SK-N-SH (cell line): ENCODE results near the gene LGSN. TPM values are rescaled to one million over a fixed set of nuclear protein-coding genes. Genes with fewer than 3 reads are reported as not detected.

Source experiments
- CTCF ChIA-PET: fragments of 300-600, 350-600 bp; formaldehyde crosslinking; extraction: SDS; loops from one replicate; lab custom pipeline; 2021; lab: Yijun Ruan, JAX
- POLR2A ChIA-PET: fragments of 350-600 bp; sonication (Branson Sonifier 250); formaldehyde crosslinking; extraction: SDS; loops from one replicate; lab custom pipeline; 2020; ENCODE audit warnings: antibody characterized with exemption, inconsistent platforms; lab: Yijun Ruan, JAX
- DNase-seq: peaks from one replicate; pipeline ENCODE4 v3.0.0; 2012
- H2AFZ ChIP-seq: fragments of 200-600 bp; sonication (generic); 2 replicates; pipeline ENCODE4 v1.8.1; 2016; ENCODE audit warnings: antibody characterized with exemption, mild to moderate bottlenecking, low read depth
- H3F3A ChIP-seq: fragments of 200-600 bp; sonication (generic); replicated peaks from 2 replicates; pipeline ENCODE3; 2016; ENCODE audit warnings: antibody characterized with exemption, mild to moderate bottlenecking; ENCODE audit not compliant: insufficient read depth
- H3K27ac ChIP-seq, 2 experiments: fragments of 200-500 bp in 1 of 2; fragments of 200-600 bp in 1 of 2; sonication (Bioruptor generic) in 1 of 2; sonication (generic), shearing (Covaris generic) in 1 of 2; 2 replicates each; pipeline versions ENCODE4 v1.5.1 to v1.6.1; 2014 to 2016; ENCODE audit warnings: low read depth in 2 of 2, inconsistent platforms in 1 of 2, low read length in 1 of 2, mild to moderate bottlenecking in 1 of 2, mixed read lengths in 1 of 2
- H3K27me3 ChIP-seq: fragments of 200-600 bp; sonication (generic), shearing (Covaris generic); 2 replicates; pipeline ENCODE4 v1.6.1; 2016; ENCODE audit warnings: mixed run types; ENCODE audit not compliant: insufficient read depth
- H3K36me3 ChIP-seq, 2 experiments: fragments of 200-500 bp in 1 of 2; fragments of 200-600 bp in 1 of 2; sonication (Bioruptor generic) in 1 of 2; sonication (generic) in 1 of 2; replicated peaks in 1 of 2; 2 replicates each; pipeline versions ENCODE3 to v1.5.1; 2014 to 2016; ENCODE audit warnings: low read length in 1 of 2, mild to moderate bottlenecking in 1 of 2; ENCODE audit not compliant: insufficient read depth in 2 of 2, control insufficient read depth in 1 of 2
- H3K4me1 ChIP-seq, 2 experiments: fragments of 200-500 bp in 1 of 2; fragments of 200-600 bp in 1 of 2; sonication (Bioruptor generic) in 1 of 2; sonication (generic), shearing (Covaris generic) in 1 of 2; 2 replicates each; pipeline versions ENCODE4 v1.5.1 to v1.6.1; 2014 to 2016; ENCODE audit warnings: low read depth in 1 of 2, low read length in 1 of 2, mixed run types in 1 of 2; ENCODE audit not compliant: insufficient read depth in 2 of 2, control insufficient read depth in 1 of 2
- H3K4me2 ChIP-seq: fragments of 200-600 bp; sonication (generic), shearing (Covaris generic); 2 replicates; pipeline ENCODE4 v1.6.1; 2017; ENCODE audit warnings: mixed run types
- H3K4me3 ChIP-seq, 2 experiments: fragments of 200-500 bp in 1 of 2; fragments of 200-600 bp in 1 of 2; sonication (Bioruptor generic) in 1 of 2; sonication (generic), shearing (Covaris generic) in 1 of 2; 2 replicates each; pipeline versions ENCODE4 v1.5.1 to v1.8.1; 2014 to 2016; ENCODE audit warnings: low read depth in 2 of 2, inconsistent platforms in 1 of 2, low read length in 1 of 2, mild to moderate bottlenecking in 1 of 2, mixed read lengths in 1 of 2, moderate library complexity in 1 of 2
- H3K79me2 ChIP-seq: fragments of 200-600 bp; sonication (generic); 2 replicates; pipeline ENCODE4 v1.8.1; 2017; ENCODE audit warnings: mild to moderate bottlenecking; ENCODE audit not compliant: insufficient read depth
- H3K9ac ChIP-seq: fragments of 200-600 bp; sonication (generic); 2 replicates; pipeline ENCODE4 v1.6.1; 2017; ENCODE audit warnings: mixed run types
- H3K9me2 ChIP-seq: fragments of 200-600 bp; sonication (generic); 2 replicates; pipeline ENCODE4 v1.6.1; 2017; ENCODE audit warnings: mixed run types
- H3K9me3 ChIP-seq: fragments of 200-600 bp; sonication (generic); 2 replicates; pipeline ENCODE4 v1.6.1; 2017; ENCODE audit warnings: mixed run types, mild to moderate bottlenecking, moderate library complexity
- H4K20me1 ChIP-seq: fragments of 200-600 bp; sonication (generic); 2 replicates; pipeline ENCODE4 v1.6.1; 2017; ENCODE audit warnings: mild to moderate bottlenecking, mixed run types; ENCODE audit not compliant: insufficient read depth
- CHD2 ChIP-seq: fragments of 150-350 bp; IDR thresholded peaks from 2 replicates; pipeline ENCODE4 v1.6.1; 2018; ENCODE audit warnings: low read length; ENCODE audit not compliant: partially characterized antibody
- ELF1 ChIP-seq: IDR thresholded peaks from 2 replicates; pipeline ENCODE4 v1.4.0; 2012
- EZH2phosphoT487 ChIP-seq: fragments of 200-600 bp; sonication (generic); IDR thresholded peaks from 2 replicates; pipeline ENCODE4 v1.6.1; 2017; ENCODE audit warnings: low read depth, mixed run types, mild to moderate bottlenecking, antibody characterized with exemption, moderate library complexity, borderline replicate concordance
- GABPA ChIP-seq: IDR thresholded peaks from 2 replicates; pipeline ENCODE4 v1.4.0; 2012; ENCODE audit warnings: low read depth, mild to moderate bottlenecking
- GATA2 ChIP-seq: sonication (generic); formaldehyde crosslinking; IDR thresholded peaks from 2 replicates; pipeline ENCODE4 v1.5.0; 2020; ENCODE audit warnings: mild to moderate bottlenecking, missing genetic modification reagents
- JUND ChIP-seq: IDR thresholded peaks from 2 replicates; pipeline ENCODE4 v1.4.0; 2012
- MXI1 ChIP-seq: IDR thresholded peaks from 2 replicates; pipeline ENCODE4 v1.6.1; 2012; ENCODE audit warnings: mild to moderate bottlenecking, low read depth, low read length, improper control_type of control experiment
- RAD21 ChIP-seq: IDR thresholded peaks from 2 replicates; pipeline ENCODE4 v1.6.1; 2012; ENCODE audit warnings: mild to moderate bottlenecking, low read length
- RCOR1 ChIP-seq: fragments of 150-350 bp; IDR thresholded peaks from 2 replicates; pipeline ENCODE4 v1.6.1; 2017; ENCODE audit warnings: antibody characterized with exemption, low read length
- RFX5 ChIP-seq: IDR thresholded peaks from 2 replicates; pipeline ENCODE4 v1.6.1; 2012; ENCODE audit warnings: mild to moderate bottlenecking, improper control_type of control experiment, low read length
- SIN3A ChIP-seq: IDR thresholded peaks from 2 replicates; pipeline ENCODE4 v1.6.1; 2012; ENCODE audit warnings: low read depth, mild to moderate bottlenecking, low read length, moderate library complexity, borderline replicate concordance
- TCF12 ChIP-seq: IDR thresholded peaks from 2 replicates; pipeline ENCODE4 v1.4.0; 2012
- YY1 ChIP-seq: IDR thresholded peaks from 2 replicates; pipeline ENCODE4 v1.4.0; 2012; ENCODE audit warnings: low read depth, mild to moderate bottlenecking
- WGBS: methylation state at CpG from one replicate; pipeline ENCODE4 v1.1.6; 2017; ENCODE audit warnings: low lambda C conversion rate; 5-methylcytosine and 5-hydroxymethylcytosine counted together
- polyA plus RNA-seq, 3 experiments: library from polyadenylated mRNA; depleted of rRNA; stranded (reverse); fragments of >200 nt; gene quantifications; 2 replicates each; pipeline ENCODE4 v1.2.3, GENCODE V29; 2012
- TF ChIP-seq, protein P1 (sequence below): IDR thresholded peaks from 2 replicates; pipeline ENCODE4; 2012
- TF ChIP-seq, protein P2 (sequence below): IDR thresholded peaks from 2 replicates; pipeline ENCODE4 v1.4.0; 2012; ENCODE audit warnings: low read depth
- TF ChIP-seq, protein P3 (sequence below): fragments of 200-600 bp; sonication (generic); IDR thresholded peaks from 2 replicates; pipeline ENCODE4 v1.6.1; 2017; ENCODE audit warnings: antibody characterized with exemption, mild to moderate bottlenecking, moderate library complexity

LGSN gene
- polyA plus RNA-seq, 1 of the 3 experiments (the other 2 are of a cell fraction): not detected

DNA sequence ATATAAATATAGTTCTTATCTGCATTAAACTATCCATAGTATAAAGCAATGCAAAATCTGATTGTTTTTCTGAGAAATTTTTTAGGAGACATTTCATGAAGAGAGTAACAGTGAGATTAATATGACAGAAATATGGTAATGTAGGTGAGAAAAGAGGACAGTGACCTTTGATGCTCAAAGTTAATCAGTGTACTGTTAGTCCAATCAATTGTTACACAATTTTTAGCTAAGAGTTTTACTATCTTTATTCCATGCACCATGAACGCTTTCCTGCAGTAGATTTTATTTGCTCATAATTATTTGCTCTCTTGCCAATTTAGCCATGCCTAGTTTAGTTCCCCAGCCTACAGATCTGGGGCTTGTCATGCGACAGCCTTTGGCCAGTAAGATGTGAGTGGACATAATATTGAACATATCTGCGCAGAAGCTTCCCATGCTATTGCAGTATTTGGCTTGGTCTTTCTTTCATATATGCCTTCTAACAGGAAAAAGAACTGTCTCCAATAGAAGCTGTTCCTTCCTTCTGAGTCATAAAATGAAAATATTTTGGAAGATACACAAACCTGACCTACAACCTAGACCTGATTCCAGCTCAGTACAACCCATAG, 69.8 kb downstream of the LGSN start:
- WGBS: 18% methylated on average over 3 of the region's 3 CpGs
- no peak for DNase-seq
- H3K9me2 ChIP-seq: no peaks in the 10 kb centered on the region
- CTCF ChIA-PET: no interaction called here
- no peaks in the 10 kb centered on the region for H3K79me2 ChIP-seq
- POLR2A ChIA-PET: no interaction called here
- no peak overlapping the region for H2AFZ ChIP-seq
- no peak overlapping the region for H3K9ac ChIP-seq
- H3K27me3 ChIP-seq: no peaks in the 10 kb centered on the region
- no peak overlapping the region for H3K4me3 ChIP-seq
- H3K4me2 ChIP-seq: no peak overlapping the region
- no peaks in the 10 kb centered on the region for H3K36me3 ChIP-seq
- no peaks in the 10 kb centered on the region for H3K9me3 ChIP-seq
- H3F3A ChIP-seq: no peaks in the 10 kb centered on the region
- TF ChIP-seq, protein P1, sequence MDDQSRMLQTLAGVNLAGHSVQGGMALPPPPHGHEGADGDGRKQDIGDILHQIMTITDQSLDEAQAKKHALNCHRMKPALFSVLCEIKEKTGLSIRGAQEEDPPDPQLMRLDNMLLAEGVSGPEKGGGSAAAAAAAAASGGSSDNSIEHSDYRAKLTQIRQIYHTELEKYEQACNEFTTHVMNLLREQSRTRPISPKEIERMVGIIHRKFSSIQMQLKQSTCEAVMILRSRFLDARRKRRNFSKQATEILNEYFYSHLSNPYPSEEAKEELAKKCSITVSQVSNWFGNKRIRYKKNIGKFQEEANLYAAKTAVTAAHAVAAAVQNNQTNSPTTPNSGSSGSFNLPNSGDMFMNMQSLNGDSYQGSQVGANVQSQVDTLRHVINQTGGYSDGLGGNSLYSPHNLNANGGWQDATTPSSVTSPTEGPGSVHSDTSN: no peak
- no peaks in the 10 kb centered on the region for H3K4me1 ChIP-seq
- no peaks in the 10 kb centered on the region for H4K20me1 ChIP-seq
- H3K27ac ChIP-seq: no peak overlapping the region

DNA sequence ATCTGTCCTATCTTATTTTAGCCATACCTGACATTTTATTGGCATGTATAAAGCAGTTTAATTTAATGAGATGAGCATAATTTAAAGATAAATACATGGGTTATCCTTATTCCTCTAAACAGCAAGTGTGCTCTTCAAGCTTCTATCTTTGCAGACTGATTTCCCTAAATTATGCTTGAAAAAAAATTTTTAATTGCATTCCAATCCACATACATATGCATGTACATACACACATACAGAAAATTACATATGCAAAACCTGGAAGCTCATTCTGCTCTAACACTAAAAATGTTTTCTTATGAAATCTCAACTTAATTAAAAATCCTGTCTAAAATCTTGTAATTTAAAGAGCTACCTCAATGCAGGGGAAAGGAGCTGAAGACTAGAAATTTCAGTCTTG, 73.2 kb downstream of the LGSN start:
- Histone ChIP-seq H3K79me2 (no peaks in the 10 kb centered on the region), H3K9me3 (no peaks in the 10 kb centered on the region), H3K9me2 (no peaks in the 10 kb centered on the region), H3K27me3 (no peaks in the 10 kb centered on the region; the same call in 1 of the 2 replicates), H3K36me3 (no peaks in the 10 kb centered on the region), H3K27ac (no peak overlapping the region), H3K9ac (no peak overlapping the region), H2AFZ (no peak overlapping the region), H4K20me1 (no peaks in the 10 kb centered on the region), H3K4me1 (no peaks in the 10 kb centered on the region), H3K4me3 (no peak overlapping the region), H3F3A (no peaks in the 10 kb centered on the region), H3K4me2 (no peak overlapping the region)
- no peak for DNase-seq
- CTCF ChIA-PET: interaction anchor here (1.8 kb wide), 1 partner anchor 11 kb away, joined by 3 read pairs; no protein-coding TSS in a partner anchor
- TF ChIP-seq GATA2 (CRISPR knock-in tag) (no peak), SIN3A (no peak), RAD21 (no peak), RFX5 (no peak), RCOR1 (no peak), ELF1 (no peak), YY1 (no peak), TCF12 (no peak), MXI1 (no peak), JUND (no peak), EZH2phosphoT487 (no peak)
- TF ChIP-seq, protein P2, sequence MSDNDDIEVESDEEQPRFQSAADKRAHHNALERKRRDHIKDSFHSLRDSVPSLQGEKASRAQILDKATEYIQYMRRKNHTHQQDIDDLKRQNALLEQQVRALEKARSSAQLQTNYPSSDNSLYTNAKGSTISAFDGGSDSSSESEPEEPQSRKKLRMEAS: no peak
- POLR2A ChIA-PET: no interaction called here

DNA sequence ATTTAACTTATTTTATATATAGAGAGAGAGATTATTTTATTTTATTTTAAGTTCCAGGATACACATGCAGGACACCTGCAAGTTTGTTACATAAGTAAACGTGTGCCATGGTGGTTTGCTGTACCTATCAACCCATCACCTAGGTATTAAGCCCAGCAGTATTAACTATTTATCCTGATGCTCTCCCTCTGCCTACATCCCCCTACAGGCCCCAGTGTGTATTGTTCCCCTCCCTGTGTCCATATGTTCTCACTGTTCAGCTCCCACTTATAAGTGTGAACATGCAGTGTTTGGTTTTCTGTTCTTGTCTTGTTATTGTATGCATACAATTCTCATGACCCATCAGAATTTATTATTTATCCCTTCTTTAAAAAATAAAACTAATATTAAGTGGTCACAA, 73.9 kb downstream of the LGSN start:
- Histone ChIP-seq H3K4me1 (no peaks in the 10 kb centered on the region), H2AFZ (no peak overlapping the region), H3F3A (no peaks in the 10 kb centered on the region), H3K9me3 (no peaks in the 10 kb centered on the region), H3K79me2 (no peaks in the 10 kb centered on the region), H3K27ac (no peak overlapping the region), H3K9ac (no peak overlapping the region), H3K4me2 (no peak overlapping the region), H3K36me3 (no peaks in the 10 kb centered on the region), H3K9me2 (no peaks in the 10 kb centered on the region), H3K4me3 (no peak overlapping the region), H4K20me1 (no peaks in the 10 kb centered on the region), H3K27me3 (no peaks in the 10 kb centered on the region; the same call in 1 of the 2 replicates)
- POLR2A ChIA-PET: no interaction called here
- WGBS: 5% methylated on average over 1 of the region's 1 CpG
- TF ChIP-seq CHD2 (no peak), SIN3A (no peak), GABPA (no peak)
- TF ChIP-seq, protein P3, sequence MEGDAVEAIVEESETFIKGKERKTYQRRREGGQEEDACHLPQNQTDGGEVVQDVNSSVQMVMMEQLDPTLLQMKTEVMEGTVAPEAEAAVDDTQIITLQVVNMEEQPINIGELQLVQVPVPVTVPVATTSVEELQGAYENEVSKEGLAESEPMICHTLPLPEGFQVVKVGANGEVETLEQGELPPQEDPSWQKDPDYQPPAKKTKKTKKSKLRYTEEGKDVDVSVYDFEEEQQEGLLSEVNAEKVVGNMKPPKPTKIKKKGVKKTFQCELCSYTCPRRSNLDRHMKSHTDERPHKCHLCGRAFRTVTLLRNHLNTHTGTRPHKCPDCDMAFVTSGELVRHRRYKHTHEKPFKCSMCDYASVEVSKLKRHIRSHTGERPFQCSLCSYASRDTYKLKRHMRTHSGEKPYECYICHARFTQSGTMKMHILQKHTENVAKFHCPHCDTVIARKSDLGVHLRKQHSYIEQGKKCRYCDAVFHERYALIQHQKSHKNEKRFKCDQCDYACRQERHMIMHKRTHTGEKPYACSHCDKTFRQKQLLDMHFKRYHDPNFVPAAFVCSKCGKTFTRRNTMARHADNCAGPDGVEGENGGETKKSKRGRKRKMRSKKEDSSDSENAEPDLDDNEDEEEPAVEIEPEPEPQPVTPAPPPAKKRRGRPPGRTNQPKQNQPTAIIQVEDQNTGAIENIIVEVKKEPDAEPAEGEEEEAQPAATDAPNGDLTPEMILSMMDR: peak; percentile 33; the same call in 1 of the 2 replicates
- CTCF ChIA-PET: interaction anchor here (0.7 to 1.8 kb wide), 2 partner anchors 11 kb away, joined by 3 read pairs; no protein-coding TSS in a partner anchor
- no peak for DNase-seq
